SK-N-SH (cell line): ENCODE measurements around the gene ZFC3H1. TPM values are rescaled to one million over a fixed set of nuclear protein-coding genes. Genes with fewer than 3 reads are reported as not detected.

Source experiments
- CTCF ChIA-PET: fragments of 300-600, 350-600 bp; formaldehyde crosslinking; extraction: SDS; loops from one replicate; lab custom pipeline; 2021; lab: Yijun Ruan, JAX
- POLR2A ChIA-PET: fragments of 350-600 bp; sonication (Branson Sonifier 250); formaldehyde crosslinking; extraction: SDS; loops from one replicate; lab custom pipeline; 2020; ENCODE audit warnings: antibody characterized with exemption, inconsistent platforms; lab: Yijun Ruan, JAX
- DNase-seq: peaks from one replicate; pipeline ENCODE4 v3.0.0; 2012
- H2AFZ ChIP-seq: fragments of 200-600 bp; sonication (generic); 2 replicates; pipeline ENCODE4 v1.8.1; 2016; ENCODE audit warnings: antibody characterized with exemption, mild to moderate bottlenecking, low read depth
- H3F3A ChIP-seq: fragments of 200-600 bp; sonication (generic); replicated peaks from 2 replicates; pipeline ENCODE3; 2016; ENCODE audit warnings: antibody characterized with exemption, mild to moderate bottlenecking; ENCODE audit not compliant: insufficient read depth
- H3K27ac ChIP-seq, 2 experiments: fragments of 200-500 bp in 1 of 2; fragments of 200-600 bp in 1 of 2; sonication (Bioruptor generic) in 1 of 2; sonication (generic), shearing (Covaris generic) in 1 of 2; 2 replicates each; pipeline versions ENCODE4 v1.5.1 to v1.6.1; 2014 to 2016; ENCODE audit warnings: low read depth in 2 of 2, inconsistent platforms in 1 of 2, low read length in 1 of 2, mild to moderate bottlenecking in 1 of 2, mixed read lengths in 1 of 2
- H3K27me3 ChIP-seq: fragments of 200-600 bp; sonication (generic), shearing (Covaris generic); 2 replicates; pipeline ENCODE4 v1.6.1; 2016; ENCODE audit warnings: mixed run types; ENCODE audit not compliant: insufficient read depth
- H3K36me3 ChIP-seq, 2 experiments: fragments of 200-500 bp in 1 of 2; fragments of 200-600 bp in 1 of 2; sonication (Bioruptor generic) in 1 of 2; sonication (generic) in 1 of 2; replicated peaks in 1 of 2; 2 replicates each; pipeline versions ENCODE3 to v1.5.1; 2014 to 2016; ENCODE audit warnings: low read length in 1 of 2, mild to moderate bottlenecking in 1 of 2; ENCODE audit not compliant: insufficient read depth in 2 of 2, control insufficient read depth in 1 of 2
- H3K4me1 ChIP-seq, 2 experiments: fragments of 200-500 bp in 1 of 2; fragments of 200-600 bp in 1 of 2; sonication (Bioruptor generic) in 1 of 2; sonication (generic), shearing (Covaris generic) in 1 of 2; 2 replicates each; pipeline versions ENCODE4 v1.5.1 to v1.6.1; 2014 to 2016; ENCODE audit warnings: low read depth in 1 of 2, low read length in 1 of 2, mixed run types in 1 of 2; ENCODE audit not compliant: insufficient read depth in 2 of 2, control insufficient read depth in 1 of 2
- H3K4me2 ChIP-seq: fragments of 200-600 bp; sonication (generic), shearing (Covaris generic); 2 replicates; pipeline ENCODE4 v1.6.1; 2017; ENCODE audit warnings: mixed run types
- H3K4me3 ChIP-seq, 2 experiments: fragments of 200-500 bp in 1 of 2; fragments of 200-600 bp in 1 of 2; sonication (Bioruptor generic) in 1 of 2; sonication (generic), shearing (Covaris generic) in 1 of 2; 2 replicates each; pipeline versions ENCODE4 v1.5.1 to v1.8.1; 2014 to 2016; ENCODE audit warnings: low read depth in 2 of 2, inconsistent platforms in 1 of 2, low read length in 1 of 2, mild to moderate bottlenecking in 1 of 2, mixed read lengths in 1 of 2, moderate library complexity in 1 of 2
- H3K79me2 ChIP-seq: fragments of 200-600 bp; sonication (generic); 2 replicates; pipeline ENCODE4 v1.8.1; 2017; ENCODE audit warnings: mild to moderate bottlenecking; ENCODE audit not compliant: insufficient read depth
- H3K9ac ChIP-seq: fragments of 200-600 bp; sonication (generic); 2 replicates; pipeline ENCODE4 v1.6.1; 2017; ENCODE audit warnings: mixed run types
- H3K9me2 ChIP-seq: fragments of 200-600 bp; sonication (generic); 2 replicates; pipeline ENCODE4 v1.6.1; 2017; ENCODE audit warnings: mixed run types
- H3K9me3 ChIP-seq: fragments of 200-600 bp; sonication (generic); 2 replicates; pipeline ENCODE4 v1.6.1; 2017; ENCODE audit warnings: mixed run types, mild to moderate bottlenecking, moderate library complexity
- H4K20me1 ChIP-seq: fragments of 200-600 bp; sonication (generic); 2 replicates; pipeline ENCODE4 v1.6.1; 2017; ENCODE audit warnings: mild to moderate bottlenecking, mixed run types; ENCODE audit not compliant: insufficient read depth
- CHD2 ChIP-seq: fragments of 150-350 bp; IDR thresholded peaks from 2 replicates; pipeline ENCODE4 v1.6.1; 2018; ENCODE audit warnings: low read length; ENCODE audit not compliant: partially characterized antibody
- ELF1 ChIP-seq: IDR thresholded peaks from 2 replicates; pipeline ENCODE4 v1.4.0; 2012
- GABPA ChIP-seq: IDR thresholded peaks from 2 replicates; pipeline ENCODE4 v1.4.0; 2012; ENCODE audit warnings: low read depth, mild to moderate bottlenecking
- GATA2 ChIP-seq: sonication (generic); formaldehyde crosslinking; IDR thresholded peaks from 2 replicates; pipeline ENCODE4 v1.5.0; 2020; ENCODE audit warnings: mild to moderate bottlenecking, missing genetic modification reagents
- MEF2A ChIP-seq: IDR thresholded peaks from 2 replicates; pipeline ENCODE4 v1.4.0; 2012; ENCODE audit warnings: low read depth, borderline replicate concordance
- MXI1 ChIP-seq: IDR thresholded peaks from 2 replicates; pipeline ENCODE4 v1.6.1; 2012; ENCODE audit warnings: mild to moderate bottlenecking, low read depth, low read length, improper control_type of control experiment
- NFIC ChIP-seq: IDR thresholded peaks from 2 replicates; pipeline ENCODE4 v1.4.0; 2012; ENCODE audit warnings: borderline replicate concordance
- NRF1 ChIP-seq: IDR thresholded peaks from 2 replicates; pipeline ENCODE4 v1.6.1; 2012; ENCODE audit warnings: low read depth, mild to moderate bottlenecking, low read length
- POLR2AphosphoS5 ChIP-seq: IDR thresholded peaks from 2 replicates; pipeline ENCODE4 v1.6.1; 2012; ENCODE audit warnings: low read depth, low read length
- RCOR1 ChIP-seq: fragments of 150-350 bp; IDR thresholded peaks from 2 replicates; pipeline ENCODE4 v1.6.1; 2017; ENCODE audit warnings: antibody characterized with exemption, low read length
- RFX5 ChIP-seq: IDR thresholded peaks from 2 replicates; pipeline ENCODE4 v1.6.1; 2012; ENCODE audit warnings: mild to moderate bottlenecking, improper control_type of control experiment, low read length
- RXRA ChIP-seq: IDR thresholded peaks from 2 replicates; pipeline ENCODE4 v1.4.0; 2012; ENCODE audit warnings: low read depth, mild to moderate bottlenecking, borderline replicate concordance
- SMC3 ChIP-seq: IDR thresholded peaks from 2 replicates; pipeline ENCODE4 v1.6.1; 2012; ENCODE audit warnings: low read depth, low read length, improper control_type of control experiment
- TEAD4 ChIP-seq: IDR thresholded peaks from 2 replicates; pipeline ENCODE4 v1.4.0; 2012; ENCODE audit warnings: mild to moderate bottlenecking, borderline replicate concordance; ENCODE audit not compliant: insufficient read depth
- YY1 ChIP-seq: IDR thresholded peaks from 2 replicates; pipeline ENCODE4 v1.4.0; 2012; ENCODE audit warnings: low read depth, mild to moderate bottlenecking
- WGBS: methylation state at CpG from one replicate; pipeline ENCODE4 v1.1.6; 2017; ENCODE audit warnings: low lambda C conversion rate; 5-methylcytosine and 5-hydroxymethylcytosine counted together
- polyA plus RNA-seq, 3 experiments: library from polyadenylated mRNA; depleted of rRNA; stranded (reverse); fragments of >200 nt; gene quantifications; 2 replicates each; pipeline ENCODE4 v1.2.3, GENCODE V29; 2012
- TF ChIP-seq, protein P1 (sequence below): IDR thresholded peaks from 2 replicates; pipeline ENCODE4 v1.6.1; 2012; ENCODE audit warnings: mild to moderate bottlenecking, low read depth, low read length, moderate library complexity
- TF ChIP-seq, protein P2 (sequence below): IDR thresholded peaks from 2 replicates; pipeline ENCODE4 v1.4.0; 2012; ENCODE audit warnings: low read depth
- TF ChIP-seq, protein P3 (sequence below): fragments of 150-350 bp; IDR thresholded peaks from 2 replicates; pipeline ENCODE4 v1.6.1; 2017; ENCODE audit warnings: antibody characterized with exemption, low read length, low read depth, borderline replicate concordance
- TF ChIP-seq, protein P4 (sequence below): IDR thresholded peaks from 2 replicates; pipeline ENCODE4 v1.4.0; 2012; ENCODE audit warnings: low read depth, borderline replicate concordance
- TF ChIP-seq, protein P5 (sequence below): IDR thresholded peaks from 2 replicates; pipeline ENCODE4; 2012

The ZFC3H1 gene
- polyA plus RNA-seq, 1 of the 3 experiments (the other 2 are of a cell fraction): 19.1 TPM

DNA sequence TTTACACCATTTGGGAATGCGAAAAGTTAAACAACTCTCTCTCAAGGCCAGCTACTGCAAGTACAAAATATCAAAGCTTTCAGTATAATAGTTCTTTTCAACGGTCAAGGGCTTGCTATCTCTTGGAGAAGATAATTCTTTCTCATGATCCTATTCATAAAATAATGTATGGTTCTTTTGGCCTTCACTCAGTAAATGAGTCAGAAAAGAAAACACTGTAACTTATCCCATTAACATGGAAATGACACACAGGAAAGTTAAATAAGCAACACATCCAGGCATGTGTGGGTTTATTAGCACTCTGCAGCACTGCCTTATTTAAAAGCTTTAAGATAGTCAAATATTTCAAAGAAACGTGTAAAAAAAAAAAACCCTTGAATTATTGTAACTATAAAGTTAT, 36.9 kb downstream of the ZFC3H1 start (continued):
- TF ChIP-seq, protein P1, sequence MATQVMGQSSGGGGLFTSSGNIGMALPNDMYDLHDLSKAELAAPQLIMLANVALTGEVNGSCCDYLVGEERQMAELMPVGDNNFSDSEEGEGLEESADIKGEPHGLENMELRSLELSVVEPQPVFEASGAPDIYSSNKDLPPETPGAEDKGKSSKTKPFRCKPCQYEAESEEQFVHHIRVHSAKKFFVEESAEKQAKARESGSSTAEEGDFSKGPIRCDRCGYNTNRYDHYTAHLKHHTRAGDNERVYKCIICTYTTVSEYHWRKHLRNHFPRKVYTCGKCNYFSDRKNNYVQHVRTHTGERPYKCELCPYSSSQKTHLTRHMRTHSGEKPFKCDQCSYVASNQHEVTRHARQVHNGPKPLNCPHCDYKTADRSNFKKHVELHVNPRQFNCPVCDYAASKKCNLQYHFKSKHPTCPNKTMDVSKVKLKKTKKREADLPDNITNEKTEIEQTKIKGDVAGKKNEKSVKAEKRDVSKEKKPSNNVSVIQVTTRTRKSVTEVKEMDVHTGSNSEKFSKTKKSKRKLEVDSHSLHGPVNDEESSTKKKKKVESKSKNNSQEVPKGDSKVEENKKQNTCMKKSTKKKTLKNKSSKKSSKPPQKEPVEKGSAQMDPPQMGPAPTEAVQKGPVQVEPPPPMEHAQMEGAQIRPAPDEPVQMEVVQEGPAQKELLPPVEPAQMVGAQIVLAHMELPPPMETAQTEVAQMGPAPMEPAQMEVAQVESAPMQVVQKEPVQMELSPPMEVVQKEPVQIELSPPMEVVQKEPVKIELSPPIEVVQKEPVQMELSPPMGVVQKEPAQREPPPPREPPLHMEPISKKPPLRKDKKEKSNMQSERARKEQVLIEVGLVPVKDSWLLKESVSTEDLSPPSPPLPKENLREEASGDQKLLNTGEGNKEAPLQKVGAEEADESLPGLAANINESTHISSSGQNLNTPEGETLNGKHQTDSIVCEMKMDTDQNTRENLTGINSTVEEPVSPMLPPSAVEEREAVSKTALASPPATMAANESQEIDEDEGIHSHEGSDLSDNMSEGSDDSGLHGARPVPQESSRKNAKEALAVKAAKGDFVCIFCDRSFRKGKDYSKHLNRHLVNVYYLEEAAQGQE: no peak
- TF ChIP-seq YY1 (no peak), NRF1 (no peak), POLR2AphosphoS5 (no peak), CHD2 (no peak), GATA2 (CRISPR knock-in tag) (no peak), MXI1 (no peak), NFIC (peak; percentile 36; the same call in 1 of the 2 replicates)
- TF ChIP-seq, protein P2, sequence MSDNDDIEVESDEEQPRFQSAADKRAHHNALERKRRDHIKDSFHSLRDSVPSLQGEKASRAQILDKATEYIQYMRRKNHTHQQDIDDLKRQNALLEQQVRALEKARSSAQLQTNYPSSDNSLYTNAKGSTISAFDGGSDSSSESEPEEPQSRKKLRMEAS: no peak
- TF ChIP-seq, protein P3, sequence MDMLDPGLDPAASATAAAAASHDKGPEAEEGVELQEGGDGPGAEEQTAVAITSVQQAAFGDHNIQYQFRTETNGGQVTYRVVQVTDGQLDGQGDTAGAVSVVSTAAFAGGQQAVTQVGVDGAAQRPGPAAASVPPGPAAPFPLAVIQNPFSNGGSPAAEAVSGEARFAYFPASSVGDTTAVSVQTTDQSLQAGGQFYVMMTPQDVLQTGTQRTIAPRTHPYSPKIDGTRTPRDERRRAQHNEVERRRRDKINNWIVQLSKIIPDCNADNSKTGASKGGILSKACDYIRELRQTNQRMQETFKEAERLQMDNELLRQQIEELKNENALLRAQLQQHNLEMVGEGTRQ: no peak

DNA sequence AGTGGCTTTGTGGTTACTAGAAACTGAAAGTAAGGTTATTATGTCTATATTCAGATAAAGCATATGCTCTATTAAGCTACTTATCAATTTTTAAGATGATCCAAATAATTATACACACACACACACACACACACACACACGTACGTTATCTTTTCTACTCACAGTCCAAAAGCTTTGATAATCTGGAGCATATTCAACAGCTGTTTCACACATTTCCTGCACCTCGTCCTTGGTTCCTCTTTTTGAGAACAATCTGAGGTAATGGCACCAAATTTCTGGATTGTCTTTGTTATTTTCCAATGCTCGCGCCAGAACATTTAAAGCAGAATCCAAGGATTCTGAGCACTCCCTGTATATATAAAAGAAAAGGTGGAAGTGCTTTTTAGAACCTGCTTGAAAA, 37.5 kb downstream of the ZFC3H1 start:
- no peaks in the 10 kb centered on the region; the same call in 1 of the 2 replicates for H4K20me1 ChIP-seq
- H3K4me1 ChIP-seq: peaks cover 0 to 17% of the 10 kb centered on the region in 2 experiments; a peak in 2 of 4 replicates
- POLR2A ChIA-PET: no interaction called here
- no peaks in the 10 kb centered on the region for H3K9me3 ChIP-seq
- H3K79me2 ChIP-seq: peaks cover 38% of the 10 kb centered on the region
- TF ChIP-seq NFIC (no peak), RFX5 (no peak), CHD2 (no peak), POLR2AphosphoS5 (no peak), RCOR1 (no peak), YY1 (no peak), RXRA (no peak), MXI1 (no peak), GATA2 (CRISPR knock-in tag) (no peak), MEF2A (no peak), NRF1 (no peak), GABPA (no peak), ELF1 (no peak), SMC3 (no peak), TEAD4 (no peak)
- TF ChIP-seq, protein P3: no peak
- TF ChIP-seq, protein P4, sequence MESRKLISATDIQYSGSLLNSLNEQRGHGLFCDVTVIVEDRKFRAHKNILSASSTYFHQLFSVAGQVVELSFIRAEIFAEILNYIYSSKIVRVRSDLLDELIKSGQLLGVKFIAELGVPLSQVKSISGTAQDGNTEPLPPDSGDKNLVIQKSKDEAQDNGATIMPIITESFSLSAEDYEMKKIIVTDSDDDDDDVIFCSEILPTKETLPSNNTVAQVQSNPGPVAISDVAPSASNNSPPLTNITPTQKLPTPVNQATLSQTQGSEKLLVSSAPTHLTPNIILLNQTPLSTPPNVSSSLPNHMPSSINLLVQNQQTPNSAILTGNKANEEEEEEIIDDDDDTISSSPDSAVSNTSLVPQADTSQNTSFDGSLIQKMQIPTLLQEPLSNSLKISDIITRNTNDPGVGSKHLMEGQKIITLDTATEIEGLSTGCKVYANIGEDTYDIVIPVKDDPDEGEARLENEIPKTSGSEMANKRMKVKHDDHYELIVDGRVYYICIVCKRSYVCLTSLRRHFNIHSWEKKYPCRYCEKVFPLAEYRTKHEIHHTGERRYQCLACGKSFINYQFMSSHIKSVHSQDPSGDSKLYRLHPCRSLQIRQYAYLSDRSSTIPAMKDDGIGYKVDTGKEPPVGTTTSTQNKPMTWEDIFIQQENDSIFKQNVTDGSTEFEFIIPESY: no peak
- TF ChIP-seq, protein P5, sequence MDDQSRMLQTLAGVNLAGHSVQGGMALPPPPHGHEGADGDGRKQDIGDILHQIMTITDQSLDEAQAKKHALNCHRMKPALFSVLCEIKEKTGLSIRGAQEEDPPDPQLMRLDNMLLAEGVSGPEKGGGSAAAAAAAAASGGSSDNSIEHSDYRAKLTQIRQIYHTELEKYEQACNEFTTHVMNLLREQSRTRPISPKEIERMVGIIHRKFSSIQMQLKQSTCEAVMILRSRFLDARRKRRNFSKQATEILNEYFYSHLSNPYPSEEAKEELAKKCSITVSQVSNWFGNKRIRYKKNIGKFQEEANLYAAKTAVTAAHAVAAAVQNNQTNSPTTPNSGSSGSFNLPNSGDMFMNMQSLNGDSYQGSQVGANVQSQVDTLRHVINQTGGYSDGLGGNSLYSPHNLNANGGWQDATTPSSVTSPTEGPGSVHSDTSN: no peak
- TF ChIP-seq, protein P2: no peak
- H3K4me2 ChIP-seq: peak overlapping the region; percentile 8; the same call in 1 of the 2 replicates
- H3K9me2 ChIP-seq: no peaks in the 10 kb centered on the region
- H3K4me3 ChIP-seq: no peak overlapping the region
- peaks cover 91 to 96% of the 10 kb centered on the region in 2 experiments for H3K36me3 ChIP-seq
- H3K27me3 ChIP-seq: no peaks in the 10 kb centered on the region
- H2AFZ ChIP-seq: no peak overlapping the region
- peak overlapping the region in 1 of 2 experiments; percentile 77; a peak in 2 of 4 replicates for H3K27ac ChIP-seq
- WGBS: 95% methylated on average over 5 of the region's 5 CpGs
- H3K9ac ChIP-seq: no peak overlapping the region
- no peak for DNase-seq
- peaks cover 35% of the 10 kb centered on the region for H3F3A ChIP-seq
- CTCF ChIA-PET: interaction anchor here (4.1 kb wide), 1 partner anchor 10 kb away, joined by 17 read pairs; no protein-coding TSS in a partner anchor
